Cardiac fibroblast (primary cell): ENCODE data around the gene DENND5B.

Experiments used
- DNase-seq, 2 donors: peaks; one replicate each; pipeline versions ENCODE4 v3.0.0 to v3.0.0-alpha.2; 2010; ENCODE audit warnings: low read depth in 2 of 2
- H3K4me3 ChIP-seq, 2 donors: replicated peaks in 1 of 2; 1 replicate in 1 of 2; 2 replicates in 1 of 2; pipeline ENCODE4 v1.5.1; 2011; ENCODE audit warnings: low read depth in 2 of 2, low read length in 2 of 2, mild to moderate bottlenecking in 2 of 2, moderate library complexity in 1 of 2
- TF ChIP-seq, protein P1 (sequence below): IDR thresholded peaks from one replicate; pipeline ENCODE4 v1.5.1; 2011; ENCODE audit warnings: low read depth, mild to moderate bottlenecking, low read length, inconsistent platforms

DENND5B gene

DNA sequence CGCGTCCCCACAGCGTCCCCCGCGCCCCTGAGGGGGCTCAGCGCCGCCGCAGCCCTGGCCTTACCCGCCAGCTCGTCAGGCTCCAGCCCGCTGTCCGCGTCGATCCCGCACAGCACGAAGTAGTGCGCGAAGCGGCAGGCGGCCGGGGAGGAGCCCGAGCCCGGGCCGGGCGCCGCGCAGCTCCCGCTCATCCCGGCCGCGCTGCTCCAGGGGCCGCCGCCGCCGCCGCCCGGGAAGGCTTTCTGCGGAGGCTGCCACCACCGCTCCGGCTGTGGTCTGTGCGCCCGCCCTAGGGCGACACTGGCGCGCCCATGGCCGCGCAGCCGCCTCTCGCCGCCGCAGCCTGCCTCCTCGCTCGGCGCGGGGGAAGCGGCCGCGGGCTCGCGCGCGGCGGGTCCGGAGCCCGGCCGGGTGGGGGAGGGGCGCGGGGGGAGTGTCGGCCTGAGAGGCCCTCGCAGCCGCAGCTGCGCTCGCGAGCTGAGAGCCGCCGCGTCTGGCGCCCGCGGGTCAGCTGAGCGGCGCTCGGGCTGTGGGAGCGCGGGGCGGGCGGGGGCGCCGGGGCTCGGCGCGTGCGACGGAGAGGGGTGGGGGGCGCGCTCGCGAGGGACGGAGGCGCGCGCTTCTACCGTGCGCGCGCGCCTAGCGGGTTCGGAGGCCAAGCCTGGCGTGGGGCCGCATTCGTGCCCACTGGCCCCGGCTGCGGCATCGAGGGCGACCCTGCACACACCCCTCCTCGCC lies at the start of gene DENND5B:
TSS of gene DENND5B (minus strand) at position 495 of the 738 bp plus-strand sequence. CDS start at position 191, 304 bp downstream.
- H3K4me3 ChIP-seq = peak within 1 kb of the TSS; percentile 73 to 82
- DNase-seq = peak; percentile 53 to 84
- TF ChIP-seq, protein P1, sequence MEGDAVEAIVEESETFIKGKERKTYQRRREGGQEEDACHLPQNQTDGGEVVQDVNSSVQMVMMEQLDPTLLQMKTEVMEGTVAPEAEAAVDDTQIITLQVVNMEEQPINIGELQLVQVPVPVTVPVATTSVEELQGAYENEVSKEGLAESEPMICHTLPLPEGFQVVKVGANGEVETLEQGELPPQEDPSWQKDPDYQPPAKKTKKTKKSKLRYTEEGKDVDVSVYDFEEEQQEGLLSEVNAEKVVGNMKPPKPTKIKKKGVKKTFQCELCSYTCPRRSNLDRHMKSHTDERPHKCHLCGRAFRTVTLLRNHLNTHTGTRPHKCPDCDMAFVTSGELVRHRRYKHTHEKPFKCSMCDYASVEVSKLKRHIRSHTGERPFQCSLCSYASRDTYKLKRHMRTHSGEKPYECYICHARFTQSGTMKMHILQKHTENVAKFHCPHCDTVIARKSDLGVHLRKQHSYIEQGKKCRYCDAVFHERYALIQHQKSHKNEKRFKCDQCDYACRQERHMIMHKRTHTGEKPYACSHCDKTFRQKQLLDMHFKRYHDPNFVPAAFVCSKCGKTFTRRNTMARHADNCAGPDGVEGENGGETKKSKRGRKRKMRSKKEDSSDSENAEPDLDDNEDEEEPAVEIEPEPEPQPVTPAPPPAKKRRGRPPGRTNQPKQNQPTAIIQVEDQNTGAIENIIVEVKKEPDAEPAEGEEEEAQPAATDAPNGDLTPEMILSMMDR = no peak

DNA sequence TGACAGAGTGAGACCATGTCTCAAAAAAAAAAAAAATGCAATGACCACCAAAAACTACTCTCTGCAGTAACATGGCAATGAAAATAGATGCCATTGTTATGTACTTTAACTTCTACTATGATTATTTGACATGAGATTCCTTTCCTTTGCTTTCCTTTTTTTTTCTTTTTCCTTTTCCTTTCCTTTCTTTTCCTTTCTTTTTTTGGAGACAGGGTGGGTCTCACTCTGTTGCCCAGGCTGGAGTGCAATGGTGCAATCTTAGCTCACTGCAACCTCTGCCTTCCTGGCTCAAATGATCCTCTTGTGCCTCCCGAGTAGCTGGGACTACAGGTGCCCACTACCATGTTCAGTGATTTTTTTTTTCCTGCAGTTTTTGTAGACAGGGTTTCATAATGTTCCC lies 43.7 kb upstream of the DENND5B start:
- no peak overlapping the region for H3K4me3 ChIP-seq
- TF ChIP-seq, protein P1 = no peak
- DNase-seq = no peak

DNA sequence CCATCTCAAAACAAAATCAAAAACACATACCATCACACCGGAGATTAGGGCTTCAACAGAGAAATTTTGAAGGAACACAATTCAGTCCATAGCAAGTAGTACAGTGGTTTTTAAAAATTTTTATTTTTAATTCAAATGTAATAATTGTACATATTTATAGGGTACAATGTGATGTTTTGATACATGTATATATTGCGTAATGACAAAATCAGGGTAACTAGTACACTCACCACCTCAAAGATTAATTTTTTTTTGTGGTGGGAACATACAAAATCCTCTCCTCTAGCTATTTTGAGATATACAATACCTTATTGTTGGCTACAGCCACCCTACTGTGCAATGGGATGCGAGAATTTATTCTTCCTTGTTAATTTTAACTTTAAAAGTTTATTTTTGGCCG lies 42.5 kb upstream of the DENND5B start:
- DNase-seq = no peak
- TF ChIP-seq, protein P1 = no peak
- no peak overlapping the region for H3K4me3 ChIP-seq

DNA sequence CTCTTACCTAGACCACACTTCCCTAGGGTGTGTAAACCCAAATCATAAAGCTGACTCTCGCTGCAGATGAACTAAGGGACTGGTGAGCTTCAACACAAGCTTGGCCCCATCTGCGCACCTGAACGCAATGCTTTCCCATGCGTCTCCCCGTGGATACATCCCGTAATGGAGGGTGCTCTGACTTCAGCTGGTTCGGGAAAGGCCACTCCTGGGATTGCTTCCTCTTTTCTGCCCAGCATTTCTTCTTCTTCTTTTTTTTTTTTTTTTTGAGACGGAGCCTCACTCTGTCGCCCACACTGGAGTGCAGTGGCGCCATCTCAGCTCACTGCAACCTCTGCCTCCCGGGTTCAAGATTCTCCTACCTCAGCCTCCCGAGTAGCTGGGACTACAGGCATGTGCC lies 40.9 kb upstream of the DENND5B start:
- no peak overlapping the region for H3K4me3 ChIP-seq
- TF ChIP-seq, protein P1 = no peak
- DNase-seq = no peak

DNA sequence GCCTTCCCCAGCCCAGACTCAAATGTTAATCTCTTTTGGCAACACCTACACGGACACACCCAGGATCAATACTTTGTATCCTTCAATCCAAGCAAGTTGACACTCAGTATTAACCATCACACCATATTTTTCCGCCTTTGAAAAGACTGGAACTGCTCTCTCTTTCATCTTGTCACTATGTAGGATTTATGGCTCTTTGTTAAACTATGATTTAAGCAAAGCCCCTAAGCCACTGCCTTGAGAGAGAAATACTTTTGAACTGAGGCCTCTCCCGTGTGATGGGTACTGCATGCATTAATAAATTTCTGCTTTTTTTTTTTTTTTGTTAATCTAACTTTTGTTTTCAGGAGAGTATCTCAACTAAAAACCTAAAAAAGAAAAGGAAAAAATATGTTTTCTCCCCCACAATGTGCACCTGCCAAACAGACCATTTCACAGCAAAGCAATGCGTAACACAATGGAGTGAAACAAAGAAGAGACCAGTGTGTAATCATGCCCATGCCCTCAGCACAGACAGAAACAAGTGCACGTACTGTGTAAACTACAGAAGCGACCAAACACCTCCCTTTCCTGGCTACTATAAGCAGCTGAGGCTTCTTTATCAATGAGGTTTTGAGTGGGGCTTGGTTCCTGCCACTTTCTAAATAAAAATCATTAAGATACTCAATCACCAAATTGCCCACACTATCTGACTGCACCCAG lies 40.2 kb upstream of the DENND5B start:
- TF ChIP-seq, protein P1 = no peak
- no peak overlapping the region for H3K4me3 ChIP-seq
- no peak for DNase-seq

DNA sequence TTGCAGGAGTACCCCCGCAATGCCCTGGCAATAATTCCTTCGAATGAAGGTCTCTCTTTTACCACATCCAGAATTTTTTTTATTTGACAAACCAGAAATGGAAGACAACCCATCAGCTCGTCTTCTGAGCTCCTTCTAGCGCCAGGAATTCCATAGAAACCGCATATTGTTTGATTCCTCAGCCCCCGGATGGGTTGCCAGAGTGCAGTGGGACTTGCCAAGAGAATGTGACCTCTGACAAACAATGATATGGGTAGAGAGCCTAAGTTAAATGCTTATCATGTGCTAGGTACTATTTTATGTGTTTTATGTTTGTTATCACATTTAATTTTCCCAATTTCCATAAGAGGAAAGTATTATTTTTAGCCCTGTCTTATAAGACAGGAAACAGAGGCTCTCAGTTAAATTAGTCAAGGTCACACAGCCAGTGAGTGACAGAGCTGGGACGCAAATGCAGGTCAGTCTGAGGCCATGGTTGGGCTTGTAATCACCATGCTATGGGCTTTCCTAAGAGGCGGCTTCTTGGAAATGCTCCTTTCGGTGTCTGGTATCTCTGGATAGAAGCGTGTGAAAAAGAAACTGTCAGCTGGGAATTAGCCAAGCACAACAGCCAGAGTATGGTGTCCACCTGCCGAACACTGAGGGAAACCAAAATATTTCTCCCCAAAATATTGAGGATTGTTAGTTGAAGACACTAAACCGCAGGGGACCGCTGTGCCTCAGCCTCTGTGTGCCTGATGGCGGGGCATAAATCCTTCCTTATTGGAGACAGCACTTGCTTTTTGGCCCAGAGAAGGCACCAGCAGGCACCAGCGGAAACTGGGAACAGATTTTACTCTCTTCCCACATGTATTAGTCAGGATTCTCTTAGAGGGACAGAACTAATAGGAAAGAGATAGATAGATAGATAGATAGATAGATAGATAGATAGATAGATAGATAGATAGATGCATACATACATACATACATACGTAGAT lies 39.1 kb upstream of the DENND5B start:
- DNase-seq = peak; percentile 66 to 85
- H3K4me3 ChIP-seq = no peak overlapping the region
- TF ChIP-seq, protein P1 = no peak
